ENCODE data around the gene IL34.

DNA sequence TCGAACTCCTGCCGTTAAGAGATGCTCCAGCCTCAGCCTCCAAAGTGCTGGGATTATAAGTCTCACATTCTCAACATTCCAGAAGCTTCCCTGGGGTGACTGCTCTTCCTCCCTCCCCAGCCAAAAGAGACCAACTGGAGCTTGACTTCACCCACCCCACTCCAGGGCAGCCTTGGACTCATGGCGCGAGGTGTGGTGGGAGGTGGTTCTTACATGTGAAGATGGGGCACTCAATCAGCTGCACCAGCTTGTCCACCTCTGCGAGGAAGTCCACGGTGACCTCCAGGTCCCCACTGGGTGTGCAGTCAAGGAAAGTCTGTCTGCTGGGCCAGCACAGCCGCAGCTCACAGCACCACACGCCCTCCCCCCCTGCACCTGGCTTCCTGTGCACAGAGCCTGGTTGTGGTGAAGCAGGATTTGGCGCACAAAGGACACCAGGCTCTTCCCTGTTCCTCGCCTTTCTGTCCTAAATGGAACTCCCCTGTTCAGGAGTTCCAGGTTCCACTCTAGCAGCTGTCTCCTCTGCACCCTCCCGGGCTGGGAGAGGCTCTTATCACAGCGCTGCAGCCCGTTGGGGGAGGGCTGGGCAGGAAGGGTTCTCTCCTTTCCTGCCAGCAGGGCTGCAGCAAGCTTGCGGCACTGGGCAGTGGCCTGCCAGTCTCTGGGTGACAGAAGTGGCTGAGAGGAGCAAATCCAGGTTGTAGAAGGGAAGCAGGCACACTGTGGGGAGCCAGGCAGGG is 49.1 kb downstream of the IL34 start:
- TF ChIP-seq, protein P1, sequence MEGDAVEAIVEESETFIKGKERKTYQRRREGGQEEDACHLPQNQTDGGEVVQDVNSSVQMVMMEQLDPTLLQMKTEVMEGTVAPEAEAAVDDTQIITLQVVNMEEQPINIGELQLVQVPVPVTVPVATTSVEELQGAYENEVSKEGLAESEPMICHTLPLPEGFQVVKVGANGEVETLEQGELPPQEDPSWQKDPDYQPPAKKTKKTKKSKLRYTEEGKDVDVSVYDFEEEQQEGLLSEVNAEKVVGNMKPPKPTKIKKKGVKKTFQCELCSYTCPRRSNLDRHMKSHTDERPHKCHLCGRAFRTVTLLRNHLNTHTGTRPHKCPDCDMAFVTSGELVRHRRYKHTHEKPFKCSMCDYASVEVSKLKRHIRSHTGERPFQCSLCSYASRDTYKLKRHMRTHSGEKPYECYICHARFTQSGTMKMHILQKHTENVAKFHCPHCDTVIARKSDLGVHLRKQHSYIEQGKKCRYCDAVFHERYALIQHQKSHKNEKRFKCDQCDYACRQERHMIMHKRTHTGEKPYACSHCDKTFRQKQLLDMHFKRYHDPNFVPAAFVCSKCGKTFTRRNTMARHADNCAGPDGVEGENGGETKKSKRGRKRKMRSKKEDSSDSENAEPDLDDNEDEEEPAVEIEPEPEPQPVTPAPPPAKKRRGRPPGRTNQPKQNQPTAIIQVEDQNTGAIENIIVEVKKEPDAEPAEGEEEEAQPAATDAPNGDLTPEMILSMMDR (conservative IDR thresholded peaks at IDR 0.05): no peak
- no peak for TF ChIP-seq ZFX (IDR thresholded peaks at IDR 0.05)
